Stimulated activated CD8-positive, alpha-beta memory T cell treated with anti-CD3 and anti-CD28 coated beads, Interleukin-15, amount 100 ng/mL, for 24 hours (primary cell): ENCODE data around the gene FOXD4L6.
"Not testable (repeated sequence)": the region's sequence is repeated elsewhere in the genome, so short reads cannot be mapped to it uniquely, and the experiment has no call there.

Source experiments
- DNase-seq: peaks from one replicate; pipeline ENCODE4 v3.0.0-alpha.2; 2020; ENCODE audit warnings: low read depth

Gene FOXD4L6

GRCh38 chr9:41128581-41128980, at the start of gene FOXD4L6:
FOXD4L6 (minus strand) TSS chr9:41128681; CDS start chr9:41128383, 298 bp downstream.
- DNase-seq = not testable (repeated sequence)

DNA sequence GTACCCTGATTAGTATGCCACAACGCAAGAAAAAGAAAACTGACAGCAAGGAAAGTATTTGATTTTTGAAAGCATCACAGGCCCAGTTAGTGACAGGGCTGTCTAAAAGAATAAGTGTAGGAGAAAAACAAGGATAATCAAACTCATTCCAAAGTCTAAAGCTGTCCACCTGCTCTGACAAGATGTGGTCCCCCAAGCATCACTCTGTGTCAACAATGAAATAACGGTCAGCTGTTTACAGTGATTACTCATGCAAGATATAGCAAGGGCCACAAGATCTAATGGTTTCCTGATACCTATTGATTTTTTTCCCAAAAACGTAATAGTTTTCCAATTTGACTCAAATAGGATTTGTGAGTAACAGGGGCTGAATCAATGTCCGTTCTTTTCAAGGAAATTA, 46.5 kb upstream of the FOXD4L6 start:
- DNase-seq = not testable (repeated sequence)

DNA sequence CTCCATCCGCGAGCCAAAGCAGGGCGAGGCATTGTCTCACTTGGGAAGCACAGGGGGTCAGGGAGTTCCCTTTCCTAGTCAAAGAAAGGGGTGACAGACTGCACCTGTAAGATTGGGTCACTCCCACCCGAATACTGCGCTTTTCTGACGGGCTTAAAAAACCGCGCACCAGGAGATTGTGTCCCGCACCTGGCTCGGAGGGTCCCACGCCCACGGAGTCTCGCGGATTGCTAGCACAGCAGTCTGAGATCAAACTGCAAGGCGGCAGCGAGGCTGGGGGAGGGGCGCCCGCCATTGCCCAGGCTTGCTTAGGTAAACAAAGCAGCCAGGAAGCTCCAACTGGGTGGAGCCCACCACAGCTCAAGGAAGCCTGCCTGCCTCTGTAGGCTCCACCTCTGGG, 21.6 kb upstream of the FOXD4L6 start:
- DNase-seq = not testable (repeated sequence)

DNA sequence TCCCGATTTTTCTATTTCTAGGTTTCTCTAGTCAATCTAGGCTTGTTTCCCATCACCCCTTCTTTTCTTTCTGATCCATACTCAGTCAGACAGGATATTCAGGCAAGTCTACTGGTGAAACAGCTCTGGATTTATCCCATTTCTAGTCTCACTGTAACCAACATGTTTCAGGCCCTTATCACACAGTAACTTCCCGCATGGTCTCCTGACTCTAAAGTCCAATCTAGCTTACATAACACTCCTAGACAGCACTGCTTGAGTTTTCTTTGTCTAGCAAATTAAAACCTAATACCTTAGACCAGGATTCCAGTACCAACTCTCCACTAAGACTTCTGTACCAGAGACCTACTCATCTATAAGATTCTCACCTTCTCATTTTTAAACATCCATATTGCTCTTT, 13.4 kb upstream of the FOXD4L6 start:
- DNase-seq = not testable (repeated sequence)

DNA sequence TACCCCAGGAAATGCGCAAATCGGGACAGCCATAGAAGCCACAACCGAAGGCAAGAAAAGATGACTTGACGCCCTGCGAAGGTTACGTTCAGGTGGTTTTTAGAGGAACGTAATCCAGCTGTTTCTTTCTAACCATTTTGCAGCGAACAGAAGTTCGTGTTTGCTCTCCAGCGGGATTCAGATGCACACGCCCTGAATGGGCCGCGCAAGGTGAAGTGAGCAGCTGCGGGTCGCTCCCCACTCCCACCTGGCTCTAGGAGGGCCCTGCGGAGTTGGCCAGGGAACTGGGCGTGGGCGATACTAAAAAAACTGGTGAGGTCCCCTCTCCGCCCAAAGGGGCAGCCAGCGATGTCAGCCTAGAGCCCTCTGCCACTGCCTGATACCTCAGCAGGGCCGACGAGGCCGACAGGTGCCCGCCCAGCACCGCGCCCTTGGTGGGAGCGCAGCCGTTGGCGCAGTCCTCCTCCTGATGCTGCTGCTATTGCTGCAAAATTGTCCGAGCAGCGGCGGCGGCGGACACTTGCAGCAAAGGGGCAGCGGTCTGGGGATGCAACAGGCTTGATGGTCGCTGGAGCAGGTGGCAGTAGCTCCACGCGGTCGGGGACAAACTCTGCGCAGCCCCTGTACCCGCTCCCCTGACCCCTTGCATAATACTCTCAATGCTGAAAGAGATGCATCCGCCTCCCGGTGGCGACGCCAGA, 1.6 kb downstream of the FOXD4L6 start:
- not testable (repeated sequence) for DNase-seq

DNA sequence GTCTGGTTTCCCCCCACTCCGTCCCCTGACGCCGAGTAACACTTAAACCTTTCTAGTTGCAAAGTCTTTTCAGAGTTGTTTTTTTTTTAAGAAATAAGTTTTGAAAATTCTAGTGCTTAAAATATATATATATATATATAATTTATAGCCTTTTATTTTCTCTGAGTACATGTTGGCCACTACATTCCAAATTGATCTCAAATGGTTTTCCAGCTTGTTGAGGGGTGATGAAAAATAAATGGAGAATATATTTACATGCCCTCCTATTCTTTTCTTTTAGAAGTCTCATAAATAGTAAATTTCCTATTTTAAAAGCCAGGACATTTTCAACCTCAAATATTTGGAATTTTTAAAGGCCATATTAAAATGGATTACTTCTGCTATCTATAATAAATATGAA, 2.5 kb downstream of the FOXD4L6 start:
- DNase-seq = not testable (repeated sequence)

GRCh38 chr9:41125109-41125658, 3.3 kb downstream of the FOXD4L6 start:
- DNase-seq = not testable (repeated sequence)

DNA sequence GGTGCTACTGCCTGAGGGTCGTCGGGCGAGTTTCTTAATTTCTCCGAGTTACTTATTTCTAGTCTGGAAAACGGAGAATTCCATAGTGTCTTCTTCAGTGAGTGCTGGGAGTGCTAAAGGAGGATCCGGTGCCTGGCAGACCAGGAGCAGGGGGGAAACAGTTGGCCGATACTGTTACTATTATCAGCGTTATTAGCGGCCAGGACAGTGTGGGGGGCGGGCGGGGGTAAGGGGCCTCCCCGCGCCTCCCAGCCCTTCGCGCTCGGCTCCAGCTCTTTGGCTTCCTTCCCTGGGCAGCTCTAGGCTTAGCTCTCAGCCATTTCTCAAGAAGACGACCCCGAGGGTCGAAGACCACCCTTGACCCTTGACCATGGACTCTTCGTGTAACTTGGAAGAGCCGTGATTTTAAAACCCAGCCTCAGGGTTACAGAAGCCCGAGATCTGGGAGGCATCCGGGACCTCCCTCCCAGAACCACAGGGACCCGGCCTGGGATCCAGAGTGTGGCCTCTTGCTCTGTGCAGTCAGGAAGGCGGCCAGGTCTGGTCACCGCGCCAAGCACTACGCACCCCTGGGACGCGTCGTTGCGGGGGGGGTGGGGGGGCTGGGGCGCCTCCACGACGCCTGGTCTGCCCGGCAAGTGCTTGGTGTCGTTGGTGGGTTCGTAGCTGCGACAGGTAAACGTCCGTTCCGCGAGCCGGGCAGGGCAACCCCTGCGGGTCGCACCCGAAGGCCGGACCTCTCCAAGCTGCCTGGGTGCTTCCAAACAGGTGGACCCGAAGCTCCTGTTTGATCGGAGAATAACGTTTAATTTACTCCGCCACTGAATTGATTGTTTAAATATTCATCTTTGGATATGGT, 4.0 kb downstream of the FOXD4L6 start:
- DNase-seq = not testable (repeated sequence)

- not testable (repeated sequence) for DNase-seq
These were observed 4.7 kb downstream of the FOXD4L6 start for GRCh38 chr9:41123812-41124211.

GRCh38 chr9:41123396-41123795, 5.1 kb downstream of the FOXD4L6 start:
- not testable (repeated sequence) for DNase-seq

- DNase-seq = not testable (repeated sequence)
These were observed 7.8 kb downstream of the FOXD4L6 start for GRCh38 chr9:41120696-41121095.

DNA sequence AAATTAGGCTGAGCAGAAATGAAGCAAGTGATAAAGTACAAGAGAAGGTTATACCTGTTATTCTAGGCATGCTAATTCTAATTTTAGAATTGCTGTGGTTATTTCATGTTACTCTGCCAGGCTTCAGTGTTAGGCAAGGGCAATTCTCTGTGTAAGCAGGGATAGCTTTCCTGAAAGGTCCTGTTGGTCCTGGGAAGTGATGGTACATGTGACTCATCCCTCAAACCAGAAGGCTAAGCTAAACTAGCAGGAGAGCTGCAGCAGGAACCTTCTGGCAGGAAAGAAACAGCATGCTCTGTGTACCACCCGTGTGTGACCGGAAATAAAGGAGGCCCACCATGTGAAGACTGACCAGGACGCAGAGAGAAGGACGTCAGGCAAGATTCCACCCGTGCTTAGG, 8.8 kb downstream of the FOXD4L6 start:
- not testable (repeated sequence) for DNase-seq

DNA sequence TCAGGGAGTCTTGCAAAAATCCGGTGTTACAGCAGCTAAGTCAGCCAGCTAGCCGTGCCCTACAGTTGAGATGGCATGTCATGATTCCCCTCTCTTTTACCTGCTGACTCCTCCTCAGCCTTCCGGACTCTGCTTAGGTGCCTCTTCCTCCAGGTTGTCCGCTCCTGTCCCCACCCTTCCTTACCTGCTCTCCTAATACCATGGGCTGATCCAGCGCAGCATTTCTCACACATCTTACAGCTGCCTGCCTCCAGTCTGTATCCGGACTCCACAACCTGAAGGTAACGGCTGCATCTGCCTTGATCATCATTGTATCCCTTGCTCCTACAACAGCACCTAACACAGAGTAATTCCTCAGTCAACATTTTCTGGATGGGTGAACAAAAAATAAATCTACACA, 9.2 kb downstream of the FOXD4L6 start:
- DNase-seq = not testable (repeated sequence)

DNA sequence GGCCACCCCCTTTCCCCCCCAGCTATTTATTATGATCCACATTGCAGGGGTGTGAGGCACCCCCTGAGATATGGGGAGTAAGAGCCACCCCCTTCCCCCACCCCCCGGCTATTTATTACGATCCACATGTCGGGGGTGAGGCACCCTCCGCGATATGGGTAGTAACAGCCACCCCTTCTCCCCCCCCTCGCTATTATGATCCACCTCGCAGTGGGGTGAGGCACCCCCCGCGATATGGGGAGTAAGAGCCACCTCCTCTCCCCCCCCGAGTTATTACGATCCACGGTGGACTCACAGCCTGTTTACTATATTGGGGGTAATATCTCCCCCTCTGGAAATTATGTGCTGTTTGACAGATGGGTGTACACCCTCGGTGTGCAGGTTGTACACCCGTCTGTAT, 15.1 kb downstream of the FOXD4L6 start:
- not testable (repeated sequence) for DNase-seq

GRCh38 chr9:41111414-41111813, 17.1 kb downstream of the FOXD4L6 start:
- DNase-seq = not testable (repeated sequence)

GRCh38 chr9:41110913-41111312, 17.6 kb downstream of the FOXD4L6 start:
- DNase-seq = not testable (repeated sequence)

DNA sequence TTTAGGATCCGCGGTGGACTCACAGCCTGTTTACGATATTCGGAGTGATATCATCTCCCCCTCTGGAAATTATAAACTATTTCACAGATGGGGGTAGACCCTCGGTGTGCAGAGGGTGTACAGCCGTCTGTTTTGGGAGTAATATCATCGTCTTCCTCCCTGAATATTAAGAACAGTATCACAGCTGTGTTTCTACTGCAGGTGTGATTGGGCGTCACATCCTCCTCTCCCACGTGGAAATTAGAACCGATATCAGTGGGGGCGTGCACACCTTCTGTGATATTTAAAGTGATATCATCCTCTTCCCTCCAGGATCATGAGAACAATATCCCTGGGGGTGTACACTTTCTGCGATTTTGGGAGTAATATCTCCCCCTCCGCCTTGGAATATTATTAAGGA, 19.2 kb downstream of the FOXD4L6 start:
- DNase-seq = not testable (repeated sequence)

DNA sequence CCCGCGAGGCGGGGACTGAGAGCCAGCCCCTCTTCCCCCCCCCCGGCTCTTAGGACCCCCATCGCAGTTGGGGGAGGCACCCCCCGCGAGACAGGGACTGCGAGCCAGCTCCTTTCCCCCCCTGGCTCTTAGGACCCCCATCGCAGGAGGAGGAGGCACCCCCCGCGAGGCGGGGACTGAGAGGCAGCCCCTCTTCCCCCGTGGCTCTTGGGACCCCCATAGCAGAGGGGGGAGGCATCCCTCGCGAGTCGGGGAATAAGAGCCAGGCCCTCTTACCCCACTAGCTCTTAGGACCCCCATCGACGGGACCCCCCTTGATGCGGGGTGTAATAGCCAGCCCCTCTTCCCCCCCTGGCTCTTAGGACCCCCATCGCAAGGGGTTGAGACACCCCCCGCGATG, 19.7 kb downstream of the FOXD4L6 start:
- not testable (repeated sequence) for DNase-seq

DNA sequence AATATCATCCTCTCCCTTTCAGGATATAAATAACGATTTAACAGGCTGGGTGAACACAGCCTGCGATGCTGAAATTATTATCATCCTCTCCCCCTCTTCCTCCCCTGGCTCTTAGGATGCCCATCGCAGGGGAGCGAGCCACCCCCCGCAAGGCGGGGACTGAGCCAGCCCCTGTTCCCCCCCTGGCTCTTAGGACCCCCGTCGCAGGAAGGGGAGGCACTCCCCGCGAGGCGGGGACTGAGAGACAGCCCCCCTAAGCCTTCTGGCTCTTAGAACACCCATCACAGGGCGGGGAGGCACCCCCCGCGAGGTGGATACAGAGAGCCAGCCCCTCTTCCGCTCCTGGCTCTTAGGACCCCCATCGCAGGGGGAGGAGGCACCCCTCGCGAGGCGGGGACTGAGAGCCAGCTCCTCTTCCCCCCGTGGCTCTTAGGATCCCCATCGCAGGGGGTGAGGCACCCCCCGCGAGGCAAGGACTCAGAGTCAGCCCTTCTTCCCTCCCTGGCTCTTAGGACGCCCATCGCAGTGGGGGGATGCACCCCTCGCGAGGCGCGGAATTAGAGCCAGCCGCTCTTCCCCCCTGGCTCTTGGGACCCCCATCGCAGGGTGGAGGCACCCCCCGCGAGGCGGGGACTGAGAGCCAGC, 21.9 kb downstream of the FOXD4L6 start:
- not testable (repeated sequence) for DNase-seq

GRCh38 chr9:41105557-41106253, 22.8 kb downstream of the FOXD4L6 start:
- DNase-seq = not testable (repeated sequence)

- not testable (repeated sequence) for DNase-seq
These were observed 23.9 kb downstream of the FOXD4L6 start for GRCh38 chr9:41104542-41104941.

- not testable (repeated sequence) for DNase-seq
These were observed 28.0 kb downstream of the FOXD4L6 start for GRCh38 chr9:41100508-41100907.
